Astrocyte of the hippocampus (primary cell): ENCODE data around the gene AREL1.
A peak's percentile ranks its signal among the peaks of the same experiment; 100 is the strongest.

Experiments
- DNase-seq: peaks from one replicate; pipeline ENCODE4 v3.0.0; 2011; ENCODE audit warnings: low read depth, low spot score

Gene AREL1

DNA sequence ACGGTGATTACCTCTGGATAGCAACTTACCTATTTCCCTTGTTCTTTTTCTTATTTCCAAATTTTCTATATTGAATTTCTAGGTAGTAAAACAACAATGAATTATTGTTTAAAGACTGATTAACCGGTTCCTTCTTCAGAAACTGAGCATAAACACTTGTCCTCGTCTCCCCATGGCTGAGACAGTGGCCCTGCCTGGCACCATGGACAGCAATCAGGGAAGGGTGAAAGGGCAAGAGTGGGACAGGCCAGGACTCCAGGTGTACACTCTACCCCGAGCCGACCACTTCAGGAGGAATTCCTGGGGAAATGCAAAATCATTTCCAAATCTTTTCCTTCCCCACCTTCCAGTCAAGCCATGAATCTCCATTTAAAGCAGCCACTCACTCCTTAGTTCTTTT, 52.0 kb downstream of the AREL1 start:
- DNase-seq = no peak

DNA sequence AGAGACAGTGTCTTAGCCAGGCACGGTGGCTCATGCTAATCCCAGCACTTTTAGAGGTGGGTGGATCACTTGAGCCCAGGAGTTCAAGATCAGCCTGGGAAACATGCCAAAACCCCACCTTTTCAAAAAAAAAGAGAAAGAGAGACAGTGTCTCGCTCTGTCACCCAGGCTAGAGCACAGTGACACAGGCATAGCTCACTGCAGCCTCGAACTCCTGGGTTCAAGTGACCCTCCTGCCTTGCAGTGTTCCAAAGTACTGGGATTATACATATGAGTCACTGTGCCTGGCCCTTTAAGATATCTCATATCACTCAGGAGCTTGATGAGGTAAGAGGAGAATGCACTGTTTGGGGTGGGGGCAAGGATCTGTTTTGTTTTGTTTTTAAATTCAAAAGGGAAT, 52.7 kb downstream of the AREL1 start:
- DNase-seq = no peak

DNA sequence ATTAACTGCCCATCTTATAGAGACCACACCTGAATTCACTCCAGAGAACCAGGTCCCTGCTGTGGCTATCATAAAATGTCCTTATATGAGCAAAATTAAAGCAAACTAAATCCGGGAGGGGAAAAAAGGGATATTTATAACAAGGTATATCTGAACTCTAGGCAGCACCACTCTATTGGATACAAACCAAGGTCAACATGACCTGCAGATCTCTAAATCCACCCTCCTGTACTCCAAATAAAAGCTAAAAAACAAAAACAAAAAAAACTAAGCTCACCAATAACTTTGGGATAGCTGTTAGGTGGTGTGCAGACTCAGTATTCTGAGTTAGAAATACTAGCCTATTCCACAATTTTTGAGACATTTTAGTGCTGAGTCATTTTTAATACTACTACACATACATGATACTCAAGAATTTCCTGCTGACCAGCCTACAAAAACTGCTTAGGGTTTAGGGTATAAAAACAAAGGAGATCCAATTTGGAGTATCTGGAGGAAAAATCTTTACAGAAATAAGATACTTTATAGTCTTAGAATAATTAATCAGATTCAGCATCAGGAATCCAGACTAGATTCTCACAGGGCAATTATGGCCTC, 54.2 kb downstream of the AREL1 start:
- DNase-seq = no peak

DNA sequence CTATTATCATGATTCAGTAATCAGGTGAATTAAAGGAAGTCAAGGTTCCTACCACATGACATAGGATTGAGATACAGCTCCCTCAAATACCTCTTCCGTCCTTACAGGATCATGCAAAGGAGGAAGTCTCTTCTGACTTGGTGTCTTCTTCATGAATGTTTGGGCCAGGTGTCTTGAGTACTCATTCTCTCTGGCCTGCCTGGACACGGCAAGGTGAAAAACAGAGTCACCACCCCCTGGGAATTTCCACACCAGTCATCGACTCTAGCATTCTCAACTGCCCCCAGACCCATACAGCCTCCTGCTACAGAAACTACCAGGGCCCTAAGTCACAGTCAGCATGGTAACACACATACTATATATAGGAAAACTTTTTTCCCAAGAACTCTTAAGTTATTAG, 55.9 kb downstream of the AREL1 start:
- DNase-seq = no peak

DNA sequence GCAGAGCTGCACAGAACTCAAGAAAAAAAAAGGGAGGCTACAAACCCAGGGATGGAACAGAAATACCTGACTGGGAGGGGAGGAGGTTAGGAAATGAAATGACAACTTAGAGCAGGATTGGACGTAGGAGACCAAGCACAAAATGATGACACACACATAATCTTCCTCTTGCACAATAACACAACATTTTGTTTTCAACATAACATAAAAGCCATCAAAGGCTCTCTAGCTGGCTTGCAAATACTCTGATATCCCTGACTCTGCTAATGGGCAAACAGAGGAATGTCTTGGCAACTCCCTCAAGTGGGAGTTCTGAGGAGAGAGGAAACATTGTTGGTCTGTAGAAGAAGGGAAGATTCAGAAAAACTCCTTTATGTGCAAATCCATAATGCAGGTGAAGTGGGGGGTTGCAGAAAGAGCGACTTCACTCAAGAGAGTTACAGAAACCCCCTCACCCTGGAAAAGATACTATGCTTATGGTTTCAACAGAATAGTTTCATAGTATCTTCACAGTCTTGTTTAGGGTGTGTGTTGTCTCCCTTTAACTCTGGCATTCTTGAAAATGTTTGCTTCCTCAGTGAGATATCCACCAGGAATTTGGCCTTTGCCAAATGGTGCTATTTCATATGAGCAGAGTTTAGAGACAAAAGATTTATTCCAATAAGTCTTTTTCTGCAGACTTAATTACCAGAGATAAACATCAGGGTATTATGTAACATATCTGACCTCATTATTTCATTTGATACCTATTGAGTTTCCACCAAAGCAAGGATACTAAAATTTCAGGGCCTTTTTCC, 57.1 kb downstream of the AREL1 start:
- DNase-seq = peak; percentile 65

DNA sequence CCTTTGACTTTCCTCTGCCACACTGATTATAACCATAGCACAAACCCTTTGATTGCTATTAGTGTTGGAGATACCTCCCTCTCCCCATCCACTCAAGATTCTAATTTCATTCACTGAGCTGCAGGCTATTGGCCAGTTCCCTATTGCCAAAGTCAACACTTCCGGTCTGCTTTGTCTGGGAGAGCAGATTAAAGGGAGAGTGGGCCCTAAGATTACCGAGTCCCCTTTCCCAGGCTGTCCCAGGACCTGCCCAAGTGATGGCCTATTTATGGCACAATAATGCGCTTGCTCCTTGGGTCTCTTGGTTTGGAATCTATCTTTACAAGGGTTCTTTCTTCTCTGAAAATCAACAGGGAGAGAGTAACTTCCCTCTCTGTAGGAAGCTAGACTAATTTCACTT, 57.9 kb downstream of the AREL1 start:
- DNase-seq = no peak

GRCh38 chr14:74653386-74654138, 59.3 kb downstream of the AREL1 start:
- no peak for DNase-seq

DNA sequence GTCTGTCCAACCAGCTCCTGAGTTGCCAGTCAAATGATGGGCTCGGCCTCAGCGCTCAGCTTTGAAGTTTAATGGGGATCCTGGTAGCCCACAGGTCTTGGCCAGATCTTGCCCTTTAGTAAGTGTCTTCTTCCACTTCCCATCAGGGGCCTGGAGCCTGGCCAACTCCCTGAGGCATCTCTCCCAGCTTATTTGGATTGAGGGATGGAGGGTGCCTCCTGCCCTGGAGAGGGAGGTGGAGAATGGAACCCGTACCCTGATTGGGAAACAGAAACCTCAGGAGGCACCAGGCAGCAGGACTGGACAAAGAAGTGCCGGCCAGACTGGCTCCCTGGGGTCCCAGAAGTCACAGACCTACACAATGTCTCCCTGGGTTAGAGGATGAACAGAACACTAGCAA, 60.3 kb downstream of the AREL1 start:
- DNase-seq = no peak

- DNase-seq = no peak
Measured at GRCh38 chr14:74650927-74651686, 61.8 kb downstream of the AREL1 start.

DNA sequence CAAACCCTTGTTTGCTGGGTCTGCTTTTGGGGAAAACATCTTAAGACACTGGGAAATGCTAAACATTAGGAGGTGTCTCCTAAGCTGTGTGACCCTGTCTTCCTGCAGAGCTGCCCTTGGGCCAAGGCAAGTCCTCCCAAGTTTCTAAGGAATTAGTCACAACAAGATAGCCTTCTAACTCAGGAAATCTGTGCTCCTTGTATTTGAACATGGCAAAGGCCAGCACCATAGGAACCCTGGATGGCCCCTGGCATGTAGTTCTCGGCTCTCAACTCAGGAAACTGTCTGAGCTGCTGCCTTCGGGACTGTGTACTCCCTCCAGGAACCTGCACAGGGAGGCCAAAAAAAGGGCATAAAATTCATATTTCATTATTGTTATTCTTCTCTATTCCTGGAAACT, 63.2 kb downstream of the AREL1 start:
- DNase-seq = no peak

GRCh38 chr14:74649167-74649566, 63.7 kb downstream of the AREL1 start:
- DNase-seq = no peak

- no peak for DNase-seq
Measured at GRCh38 chr14:74648601-74649000, 64.3 kb downstream of the AREL1 start.

DNA sequence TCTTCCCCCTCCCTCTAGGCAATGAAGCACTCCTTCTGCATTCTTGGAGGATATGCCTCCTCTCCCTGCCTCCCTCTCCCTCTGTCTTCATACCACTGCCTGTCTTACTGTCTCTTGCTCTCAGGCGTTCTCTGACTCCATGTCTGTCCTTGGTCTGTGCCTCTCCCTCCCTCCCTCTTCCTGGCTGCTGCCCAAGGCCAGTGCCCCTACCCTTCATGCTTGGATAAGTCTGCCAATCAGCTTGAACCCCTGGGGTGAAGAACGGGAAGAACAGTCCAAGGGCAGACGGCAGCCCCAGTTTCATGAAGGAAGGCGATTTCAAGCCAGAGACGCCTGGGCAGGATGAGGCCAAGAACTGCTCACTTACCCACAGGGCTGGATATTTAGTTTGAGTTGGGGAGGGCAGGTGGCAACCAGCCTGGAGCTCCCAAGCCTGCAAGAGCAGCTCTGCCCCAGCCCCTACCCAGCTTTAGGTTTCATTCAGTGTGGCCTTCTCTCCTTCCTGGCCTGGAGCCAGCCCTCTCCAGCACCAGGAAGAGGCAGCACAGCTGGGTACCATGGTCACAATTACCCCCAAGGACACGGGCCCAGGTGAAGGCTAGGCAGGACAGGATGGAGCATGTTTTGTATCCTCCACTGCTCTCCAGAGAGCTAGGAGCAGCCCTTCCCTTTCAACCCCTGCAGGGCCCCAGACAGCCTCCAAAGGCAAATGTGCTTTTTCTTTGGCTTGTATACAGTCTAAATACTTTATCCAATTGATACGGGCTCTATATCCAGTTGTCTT, 65.0 kb downstream of the AREL1 start:
- DNase-seq = peak; percentile 50

- DNase-seq = no peak
Measured at GRCh38 chr14:74647061-74647677, 65.7 kb downstream of the AREL1 start.

- DNase-seq = no peak
Measured at GRCh38 chr14:74645756-74646470, 67.0 kb downstream of the AREL1 start.

DNA sequence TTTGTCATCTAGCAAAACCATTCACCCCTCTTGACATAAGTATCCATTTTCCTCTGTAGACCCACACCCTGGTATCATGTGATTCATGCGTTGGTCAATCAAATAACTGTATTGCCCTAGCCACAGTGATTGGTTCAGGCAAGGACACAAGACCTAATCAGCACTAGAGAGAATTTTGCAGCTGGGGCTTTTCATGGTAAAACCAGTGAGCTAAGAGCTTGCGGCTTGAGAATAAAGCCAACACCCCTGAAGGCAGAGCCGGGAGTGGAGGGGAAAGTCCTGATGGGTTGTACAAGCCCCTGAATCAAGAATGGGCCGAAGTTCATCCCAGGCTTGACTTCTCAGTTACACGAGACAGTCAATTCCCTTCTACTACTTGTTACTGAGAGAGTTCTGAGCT, 67.6 kb downstream of the AREL1 start:
- DNase-seq = no peak

GRCh38 chr14:74641601-74642391, 71.1 kb downstream of the AREL1 start:
- no peak for DNase-seq

DNA sequence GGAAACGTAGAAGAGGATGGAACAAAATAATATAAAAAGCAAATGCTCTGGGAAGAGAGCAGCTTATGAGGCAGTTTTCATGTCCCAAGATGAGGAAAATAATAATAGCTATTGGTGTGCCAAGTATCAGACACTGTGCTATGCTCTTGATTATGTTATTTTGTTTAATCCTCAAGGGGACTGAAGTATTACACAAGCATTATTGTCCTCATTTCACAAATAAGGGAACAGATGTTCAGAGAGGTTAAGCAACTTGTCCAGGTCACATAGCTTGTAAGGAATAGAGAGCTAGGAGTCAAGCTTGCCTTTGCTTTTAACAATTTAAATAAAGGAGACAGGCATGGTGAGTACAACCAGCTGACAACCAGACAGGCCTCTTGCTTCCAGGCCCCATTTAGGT, 73.9 kb downstream of the AREL1 start:
- no peak for DNase-seq

- no peak for DNase-seq
Measured at GRCh38 chr14:74638066-74638465, 74.8 kb downstream of the AREL1 start.
